Uterus (tissue), 2 donors: ENCODE data around the gene ANKRD11.

ENCODE experiments used
- POLR2A ChIP-seq, 2 donors: fragments of 450-650 bp; IDR thresholded peaks; one replicate each; pipeline ENCODE4 v1.6.1; 2016; ENCODE audit warnings: antibody characterized with exemption in 2 of 2, mild to moderate bottlenecking in 1 of 2, moderate library complexity in 1 of 2
- TF ChIP-seq, protein P1 (sequence below), 4 experiments: fragments of 200-600 bp in 2 of 4; fragments of 450-650 bp in 2 of 4; sonication (generic) in 2 of 4; IDR thresholded peaks; one replicate each; pipeline ENCODE4 v1.5.1; 2016 to 2019; ENCODE audit warnings: antibody characterized with exemption in 4 of 4, mild to moderate bottlenecking in 2 of 4, moderate library complexity in 1 of 4

DNA sequence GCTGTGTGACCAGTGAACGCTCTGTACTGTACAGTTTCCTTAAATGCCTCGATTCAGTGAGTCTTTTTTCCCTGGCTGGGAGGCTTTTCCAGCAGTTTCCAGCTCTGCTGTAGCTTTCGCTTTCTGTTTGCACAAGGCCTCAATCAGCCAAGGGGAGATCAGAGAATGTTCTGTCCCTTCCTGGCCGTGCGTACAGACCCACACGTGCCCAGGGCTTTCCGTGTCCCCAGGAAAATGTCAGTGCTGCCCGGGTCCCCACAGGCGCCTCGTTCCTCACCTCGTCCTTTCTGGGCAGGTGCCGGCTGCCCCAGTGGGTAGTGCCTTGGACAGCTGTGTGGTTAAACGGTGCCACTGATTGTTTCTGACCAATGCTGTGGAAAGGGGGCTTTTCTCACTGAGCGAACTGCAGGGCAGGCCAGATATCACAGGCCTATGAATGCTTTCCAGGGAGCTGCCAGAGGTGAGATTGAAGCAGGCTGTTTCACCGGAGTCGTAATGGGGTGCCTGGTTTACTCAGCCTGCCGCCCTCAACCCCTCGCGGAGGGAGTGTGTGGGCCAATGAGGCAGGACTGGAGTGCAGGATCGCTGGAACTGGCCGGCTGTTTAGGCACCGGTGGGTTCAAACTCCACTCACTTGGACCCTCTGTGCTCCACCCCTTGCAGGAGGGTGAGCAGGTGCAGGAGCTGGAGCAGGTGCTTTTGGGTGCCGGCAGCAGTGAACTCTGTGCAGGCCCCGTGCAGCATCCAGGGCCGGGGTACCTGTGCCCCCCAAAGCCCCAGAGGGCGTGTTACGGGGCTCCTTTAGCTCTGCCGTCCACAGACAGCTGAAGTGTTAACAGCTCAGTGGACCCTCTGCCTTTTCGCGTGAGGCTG, 228.4 kb downstream of the ANKRD11 start:
- TF ChIP-seq, protein P1, sequence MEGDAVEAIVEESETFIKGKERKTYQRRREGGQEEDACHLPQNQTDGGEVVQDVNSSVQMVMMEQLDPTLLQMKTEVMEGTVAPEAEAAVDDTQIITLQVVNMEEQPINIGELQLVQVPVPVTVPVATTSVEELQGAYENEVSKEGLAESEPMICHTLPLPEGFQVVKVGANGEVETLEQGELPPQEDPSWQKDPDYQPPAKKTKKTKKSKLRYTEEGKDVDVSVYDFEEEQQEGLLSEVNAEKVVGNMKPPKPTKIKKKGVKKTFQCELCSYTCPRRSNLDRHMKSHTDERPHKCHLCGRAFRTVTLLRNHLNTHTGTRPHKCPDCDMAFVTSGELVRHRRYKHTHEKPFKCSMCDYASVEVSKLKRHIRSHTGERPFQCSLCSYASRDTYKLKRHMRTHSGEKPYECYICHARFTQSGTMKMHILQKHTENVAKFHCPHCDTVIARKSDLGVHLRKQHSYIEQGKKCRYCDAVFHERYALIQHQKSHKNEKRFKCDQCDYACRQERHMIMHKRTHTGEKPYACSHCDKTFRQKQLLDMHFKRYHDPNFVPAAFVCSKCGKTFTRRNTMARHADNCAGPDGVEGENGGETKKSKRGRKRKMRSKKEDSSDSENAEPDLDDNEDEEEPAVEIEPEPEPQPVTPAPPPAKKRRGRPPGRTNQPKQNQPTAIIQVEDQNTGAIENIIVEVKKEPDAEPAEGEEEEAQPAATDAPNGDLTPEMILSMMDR (IDR thresholded peaks at IDR 0.05), result no peak
- no peak for TF ChIP-seq POLR2A (IDR thresholded peaks at IDR 0.05)
